SKM-1 (cell line): ENCODE data around the gene PLPP3.

Experiments used
- DNase-seq: peaks from one replicate; lab custom pipeline; 2025; ENCODE audit not compliant: unreplicated experiment; lab: John Stamatoyannopoulos, UW

The PLPP3 gene

DNA sequence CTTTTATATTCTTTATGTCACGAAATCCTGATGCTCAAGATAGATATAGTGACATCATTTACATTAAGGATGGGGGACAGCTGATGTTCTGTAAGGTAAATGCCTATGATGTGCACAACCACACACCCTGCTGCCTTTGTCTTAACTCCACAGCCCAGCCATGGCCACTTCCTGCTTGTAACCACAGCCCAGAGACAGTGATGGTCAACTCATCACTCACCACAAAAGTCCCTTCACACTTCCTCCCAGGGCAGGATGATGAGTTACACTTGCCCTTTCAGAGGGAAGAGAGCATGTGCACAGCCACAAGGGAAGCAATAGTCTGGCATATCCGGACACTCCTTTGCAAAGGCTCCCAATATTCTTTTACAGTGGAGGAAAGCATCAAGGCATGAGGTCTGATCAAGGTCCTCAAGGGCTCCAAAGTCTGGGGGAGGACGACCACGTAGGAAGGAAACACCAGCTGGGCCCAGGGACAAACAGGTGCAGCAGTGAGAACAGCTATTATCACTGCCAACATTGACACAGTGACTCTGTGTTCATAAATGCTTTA, 53.8 kb downstream of the PLPP3 start:
- peak; percentile 70 for DNase-seq

DNA sequence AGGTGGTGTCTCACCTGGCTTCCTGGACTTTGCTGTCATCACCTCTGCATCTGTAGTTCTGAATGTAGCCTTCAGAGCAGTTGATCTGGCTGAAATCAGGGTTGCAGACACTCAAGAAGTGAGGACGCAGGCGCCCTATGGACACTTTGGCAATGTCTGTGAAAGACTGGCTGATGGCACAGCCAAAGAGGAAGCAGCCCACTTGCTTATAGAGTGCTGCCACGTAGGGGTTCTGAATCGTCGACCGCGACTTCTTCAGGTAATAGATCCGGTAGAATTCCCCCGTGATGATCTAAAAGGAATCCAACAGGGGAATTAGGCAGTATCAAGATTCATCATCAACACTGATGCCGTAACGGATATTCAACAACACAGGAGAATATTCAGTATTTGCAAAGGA, 55.1 kb downstream of the PLPP3 start:
- DNase-seq, result no peak

DNA sequence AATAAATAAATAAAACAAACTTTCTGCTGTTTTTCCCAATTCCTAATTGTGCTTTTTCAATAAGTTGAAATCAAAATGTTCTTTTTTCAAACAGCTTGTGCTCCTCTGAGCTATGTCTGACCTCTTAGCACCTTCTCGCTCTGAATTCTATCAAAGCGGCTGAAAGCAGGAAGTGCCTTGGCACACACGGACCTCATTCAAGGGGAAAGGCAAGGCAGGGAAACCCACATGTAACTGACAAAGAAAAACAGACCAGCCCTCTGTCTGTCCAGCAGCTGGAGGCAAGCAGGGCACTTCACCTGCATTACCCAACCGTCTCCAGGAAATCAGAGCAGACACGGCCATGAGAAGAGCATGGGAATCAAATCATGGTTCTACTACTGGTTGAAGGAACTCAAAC, 56.7 kb downstream of the PLPP3 start:
- DNase-seq, result no peak

DNA sequence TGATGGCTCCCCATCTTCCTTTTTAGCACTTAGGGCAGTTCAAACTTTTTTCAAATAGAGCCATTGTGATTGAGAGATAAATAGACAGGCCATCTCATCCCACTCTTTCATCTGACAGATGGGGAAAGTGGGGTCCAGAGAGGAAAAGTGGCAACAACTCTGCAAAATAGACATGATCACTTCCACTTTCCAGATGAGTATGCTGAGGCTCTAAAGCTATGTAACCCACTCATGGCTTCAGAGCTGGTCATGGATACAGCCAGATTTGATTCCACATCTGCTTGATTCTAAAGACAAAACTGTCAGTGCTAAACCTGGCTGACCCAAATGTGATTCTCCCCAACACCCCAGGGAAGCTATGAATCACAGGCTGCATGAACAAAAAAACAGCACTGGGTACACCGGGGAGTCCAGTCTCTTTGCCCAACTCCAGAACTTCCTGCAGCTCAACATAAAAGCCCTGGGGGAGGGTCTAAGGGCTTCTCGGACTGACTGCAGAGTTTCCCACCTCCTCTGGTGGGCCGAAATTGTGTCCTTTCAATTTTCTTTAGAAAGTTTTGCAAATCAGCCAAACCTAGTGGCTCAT, 59.3 kb downstream of the PLPP3 start:
- DNase-seq, result no peak

DNA sequence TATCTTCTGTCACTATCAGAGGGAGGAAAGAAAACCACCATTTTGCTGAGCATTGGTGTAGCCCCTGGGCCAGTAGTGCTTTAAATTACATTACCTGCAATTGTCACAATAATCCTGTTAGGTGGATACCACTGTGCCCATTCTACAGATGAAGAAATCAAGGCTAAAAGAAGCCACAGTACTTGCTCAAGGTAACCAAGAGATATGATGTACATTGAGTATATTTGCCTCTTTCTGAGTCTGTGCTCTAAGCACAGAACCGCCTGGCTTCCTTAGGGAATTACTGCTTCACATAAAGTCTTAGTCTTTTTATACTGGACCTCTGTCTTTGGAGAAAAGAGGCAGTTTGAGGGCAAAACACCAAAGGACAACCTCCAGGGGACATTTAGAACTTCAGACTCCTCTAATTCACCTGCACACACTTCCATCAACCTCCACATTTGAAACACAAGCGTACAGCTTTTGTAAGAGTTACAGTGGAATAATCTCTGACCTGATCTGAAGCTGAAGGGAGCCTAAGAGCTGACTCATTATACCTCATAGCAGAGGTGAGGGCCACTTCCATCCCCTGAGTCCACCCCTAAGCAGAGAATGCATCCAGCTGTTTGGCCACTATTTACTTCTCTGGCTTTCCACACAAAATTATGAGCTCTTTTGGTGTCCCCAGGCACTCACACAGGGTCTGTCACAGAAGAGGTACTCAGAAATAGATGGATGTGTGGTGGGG, 61.8 kb downstream of the PLPP3 start:
- no peak for DNase-seq

DNA sequence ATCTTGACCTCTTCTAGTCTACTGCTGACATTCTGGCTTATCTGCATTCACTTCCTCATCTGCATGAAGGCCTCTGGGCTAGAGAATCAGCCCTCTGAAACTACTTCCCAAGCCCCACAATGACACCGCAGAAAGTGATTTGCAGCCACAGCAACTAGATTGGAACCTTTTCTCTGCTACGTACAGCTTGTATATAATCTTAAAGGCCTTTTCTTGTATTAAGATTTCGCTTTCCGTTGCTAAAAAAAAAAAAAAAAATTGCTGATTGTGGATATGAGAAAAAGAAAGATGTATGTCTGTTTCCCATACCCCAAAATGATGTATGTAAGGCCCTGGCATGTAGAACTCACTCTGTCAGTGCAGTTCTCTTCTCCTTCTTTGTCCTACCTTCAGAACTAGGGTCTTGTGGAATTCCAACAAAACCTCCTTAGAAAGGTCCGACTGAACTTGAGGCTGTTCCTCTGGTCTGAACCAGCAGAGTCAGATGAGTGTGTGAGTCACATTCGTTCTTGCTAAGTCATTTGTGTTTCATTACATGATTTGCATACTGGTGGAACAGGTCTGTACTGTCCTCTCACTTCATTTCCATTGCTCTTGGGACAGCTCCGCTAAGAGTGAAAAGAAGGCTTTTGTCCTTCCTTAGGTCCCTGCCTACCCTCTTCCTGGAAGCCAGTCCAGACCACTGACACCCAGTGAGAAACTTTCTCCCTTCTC, 62.7 kb downstream of the PLPP3 start:
- peak; percentile 59 for DNase-seq

DNA sequence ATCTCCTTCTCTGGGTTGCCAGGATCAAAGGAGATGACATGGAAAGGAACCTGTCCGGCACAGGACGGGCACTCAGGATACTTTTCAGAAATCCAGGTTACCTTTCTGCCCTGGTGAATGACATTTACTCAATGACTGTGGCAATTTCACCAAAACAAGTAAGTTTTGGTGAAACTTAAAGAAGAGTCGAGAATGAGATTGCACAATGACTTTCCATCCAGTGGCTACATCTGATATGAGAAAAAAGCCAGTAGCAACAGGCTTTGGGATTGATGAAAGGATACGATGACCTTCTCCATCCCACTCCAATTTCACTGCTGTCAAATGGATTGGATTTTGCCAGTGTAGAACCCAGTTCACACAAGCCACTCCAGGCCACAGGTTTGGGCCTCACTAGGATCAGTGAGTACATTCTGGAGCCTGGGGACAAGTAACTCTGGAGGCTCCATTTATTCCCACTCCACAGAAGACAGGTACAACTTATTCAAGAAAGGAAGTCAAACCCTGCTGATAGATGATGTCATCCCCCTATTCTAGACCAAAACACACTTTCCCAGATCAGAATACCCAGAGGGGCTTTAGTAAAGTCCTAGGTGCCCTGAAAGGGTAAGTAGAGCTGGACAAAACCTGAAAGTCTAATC, 63.3 kb downstream of the PLPP3 start:
- no peak for DNase-seq

DNA sequence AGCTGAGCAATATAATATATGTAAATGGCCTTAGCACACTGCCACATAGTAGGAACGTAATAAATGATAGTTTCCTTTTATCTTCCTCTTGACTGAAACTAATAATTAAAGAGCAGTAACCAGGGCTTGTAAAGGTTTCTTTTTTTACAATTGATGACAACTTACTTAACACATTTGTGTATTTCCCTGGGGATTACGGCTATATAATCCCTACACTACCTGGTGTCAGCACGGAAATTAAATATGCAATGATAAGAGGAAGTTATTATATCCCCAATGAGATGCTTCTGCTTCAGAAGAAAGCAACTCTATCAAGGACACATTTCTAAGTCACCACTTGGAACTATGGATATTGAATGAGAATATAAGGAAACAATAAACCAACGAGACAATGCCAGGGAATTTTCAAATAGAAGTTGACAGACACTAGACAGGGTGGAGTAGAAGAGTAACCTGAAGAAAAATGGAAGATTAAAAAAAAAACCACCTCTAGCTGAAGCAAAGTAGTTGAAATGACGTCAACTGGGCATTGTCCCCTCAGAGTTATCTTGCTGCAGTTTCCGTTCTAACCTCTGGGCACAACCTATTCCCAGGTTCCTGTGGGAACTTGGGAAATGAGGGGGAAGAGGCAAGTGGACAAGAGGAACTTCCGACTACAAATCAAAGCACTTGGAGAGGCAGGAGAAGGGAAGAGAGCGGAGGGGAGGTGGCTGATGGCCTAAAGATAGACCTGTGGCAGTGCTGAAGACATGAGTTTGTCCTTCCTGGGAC, 66.5 kb downstream of the PLPP3 start:
- DNase-seq, result no peak

DNA sequence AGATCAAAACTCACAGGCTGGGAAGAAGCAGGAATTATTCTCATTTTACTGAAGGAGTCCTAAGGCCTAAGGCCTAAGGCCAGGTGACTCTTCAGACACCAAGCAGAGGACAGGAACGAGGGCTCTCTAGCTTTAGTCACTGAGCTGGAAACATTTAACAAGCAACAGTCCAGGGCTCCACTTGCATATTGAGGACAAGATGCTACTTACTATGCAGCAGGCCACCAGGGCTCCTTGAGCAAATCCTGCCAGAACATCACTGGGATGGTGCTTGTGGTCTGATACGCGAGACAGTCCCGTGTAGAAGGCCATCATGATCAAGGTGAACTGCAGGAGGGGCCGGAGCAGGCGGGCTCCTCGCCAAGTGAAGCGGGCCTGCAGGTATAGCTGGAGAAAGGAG, 67.6 kb downstream of the PLPP3 start:
- DNase-seq, result no peak

DNA sequence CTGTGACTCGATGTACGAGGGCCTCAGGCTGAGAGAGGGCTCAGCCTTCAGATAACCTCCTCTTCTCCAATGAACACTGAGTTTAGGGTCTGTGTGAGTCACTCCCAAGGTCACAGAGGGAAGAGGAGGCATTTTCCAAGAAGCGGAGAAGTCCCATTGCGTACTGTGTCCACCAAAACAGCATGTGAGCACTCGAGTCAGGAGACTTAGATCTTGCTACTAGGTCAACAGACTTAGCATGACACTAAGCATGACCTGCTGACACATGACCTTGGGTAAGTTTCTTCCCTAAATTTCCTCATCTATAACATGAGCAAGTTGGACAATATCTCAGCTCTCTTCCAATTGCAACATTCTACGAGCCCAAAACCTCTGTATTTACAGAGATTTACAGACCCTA, 68.0 kb downstream of the PLPP3 start:
- no peak for DNase-seq

DNA sequence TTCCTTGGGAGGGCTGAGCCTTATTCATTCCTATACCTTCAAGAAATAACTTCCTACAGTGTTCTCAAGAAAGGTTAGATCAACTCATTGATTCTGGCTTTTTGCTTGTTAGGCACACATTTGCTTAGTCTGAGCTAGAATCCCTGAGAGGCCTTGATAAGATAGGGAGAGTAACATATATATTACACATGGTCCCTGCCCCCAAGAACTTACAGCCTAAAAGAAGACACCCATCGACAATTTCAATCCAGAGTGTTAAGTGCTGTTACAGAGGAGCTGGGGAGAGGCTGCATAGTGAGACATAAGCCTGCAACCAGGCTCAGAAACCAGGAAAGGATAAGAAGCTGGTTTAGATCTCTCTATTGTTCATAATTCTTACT, 68.7 kb downstream of the PLPP3 start:
- DNase-seq, result no peak

DNA sequence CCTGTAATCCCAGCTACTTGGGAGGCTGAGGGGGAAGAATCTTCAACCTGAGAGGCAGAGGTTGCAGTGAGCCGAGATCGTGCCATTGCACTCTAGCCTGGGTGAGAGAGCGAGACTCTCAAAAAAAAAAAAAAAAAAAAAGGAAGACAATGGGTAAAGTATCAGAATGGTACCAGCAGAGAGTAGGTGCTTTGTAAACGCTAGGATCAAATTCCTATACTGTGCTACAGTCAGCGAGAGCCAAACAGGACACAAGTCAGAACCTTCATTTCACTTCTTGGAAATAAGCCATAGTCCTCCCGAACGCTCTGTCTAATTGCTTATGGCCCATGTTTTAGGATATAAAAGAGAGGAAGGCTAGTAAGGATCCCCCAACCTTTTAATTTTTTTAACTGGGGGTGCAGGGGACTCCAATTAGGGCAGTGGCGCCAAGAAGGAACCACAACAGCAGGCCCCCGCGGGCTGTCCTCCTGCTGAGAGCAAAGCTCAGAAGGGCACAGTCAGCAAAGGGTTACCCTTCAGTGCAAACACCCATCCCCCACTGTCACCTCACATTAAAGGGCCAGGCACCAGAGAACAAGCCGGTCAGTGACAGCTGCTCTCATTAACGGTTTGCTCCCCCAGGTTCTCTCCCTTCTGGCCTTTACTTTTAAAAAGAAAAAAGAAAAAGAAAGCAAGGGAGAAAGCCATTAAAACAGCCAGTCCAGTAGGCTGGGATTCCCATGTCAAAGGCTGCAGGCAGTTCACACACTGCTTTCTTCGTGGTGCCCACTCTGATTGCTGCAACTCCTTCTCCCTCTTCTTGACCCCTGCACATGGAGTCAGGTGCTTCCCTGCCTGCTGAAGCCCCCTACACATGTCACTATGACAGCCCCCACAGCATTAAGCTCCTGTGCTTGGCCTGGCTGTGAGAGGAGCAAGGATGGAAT, 69.4 kb downstream of the PLPP3 start:
- no peak for DNase-seq

DNA sequence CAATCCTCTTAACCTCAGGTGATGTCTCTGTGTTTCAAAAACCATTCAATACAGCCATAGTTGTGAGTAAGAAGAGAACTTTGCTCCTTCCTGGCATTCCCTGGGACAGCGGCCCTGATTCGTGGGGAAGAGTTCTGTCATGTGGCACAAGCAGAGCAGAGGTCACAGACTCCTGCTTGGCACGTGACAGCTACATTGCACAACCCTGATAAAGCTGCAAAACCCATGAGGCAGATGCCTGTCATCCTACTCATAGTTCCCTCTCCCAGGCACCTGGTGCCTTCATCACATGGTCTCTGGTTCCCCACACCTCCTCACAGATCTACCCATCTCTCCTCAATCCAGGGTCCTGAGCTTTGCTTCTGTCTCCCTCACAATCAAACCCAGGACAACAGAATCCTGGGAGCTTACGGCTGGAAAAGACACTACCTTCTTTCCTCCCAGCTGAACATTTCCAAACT, 70.8 kb downstream of the PLPP3 start:
- DNase-seq, result no peak

DNA sequence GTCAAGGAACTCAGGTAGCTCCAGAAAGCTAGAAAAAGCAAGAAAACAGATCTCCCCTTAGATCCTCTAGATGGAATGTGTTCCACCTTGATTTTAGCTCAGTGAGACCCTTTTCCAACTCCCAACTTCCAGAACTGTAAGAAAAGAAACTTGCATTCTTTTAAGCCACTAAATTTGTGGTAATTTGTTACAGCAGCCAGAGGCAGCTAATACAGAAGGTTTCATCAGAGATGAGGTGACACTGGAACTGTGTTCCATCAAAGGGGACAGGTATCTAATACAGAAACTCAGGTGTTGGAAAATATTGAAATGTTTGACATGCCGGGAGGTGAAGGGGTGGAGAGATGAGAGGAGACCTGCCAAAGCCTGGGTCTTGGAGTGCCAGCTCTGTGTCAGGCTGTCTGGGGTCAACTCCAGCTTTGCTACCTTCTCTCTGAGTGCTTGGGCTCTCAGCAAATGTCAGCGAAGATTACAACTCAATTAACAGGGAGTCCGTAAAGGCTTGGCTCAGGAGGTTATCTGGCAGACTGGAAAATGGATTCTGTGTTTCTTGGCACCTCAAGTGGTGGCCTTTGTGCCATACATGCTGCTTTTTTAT, 71.3 kb downstream of the PLPP3 start:
- DNase-seq, result no peak

DNA sequence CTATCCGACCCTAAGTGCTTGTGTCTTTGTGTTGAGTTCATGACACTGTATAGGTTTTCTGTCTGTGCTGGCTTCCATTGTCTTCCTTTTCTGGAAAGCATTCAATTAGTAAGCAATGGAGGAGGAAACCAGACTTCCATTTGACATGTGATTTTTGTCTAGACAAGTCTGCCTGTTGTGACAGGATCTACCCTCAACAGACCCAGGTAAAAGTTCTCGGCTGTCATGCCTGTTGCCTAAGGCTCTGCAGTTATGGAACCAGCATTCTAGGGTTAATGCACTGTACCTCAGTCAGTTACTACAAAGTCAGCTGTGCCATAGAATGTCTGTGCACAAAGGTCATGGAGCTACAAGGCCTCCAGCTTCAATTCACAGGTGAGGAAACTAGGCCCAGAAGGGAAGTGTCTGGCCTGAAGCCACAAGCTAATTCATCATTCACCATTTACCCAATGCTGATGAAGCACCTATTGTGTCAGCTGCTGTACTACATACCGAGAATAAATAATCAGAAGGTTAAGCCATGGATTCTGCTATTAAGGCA, 72.3 kb downstream of the PLPP3 start:
- DNase-seq, result no peak

DNA sequence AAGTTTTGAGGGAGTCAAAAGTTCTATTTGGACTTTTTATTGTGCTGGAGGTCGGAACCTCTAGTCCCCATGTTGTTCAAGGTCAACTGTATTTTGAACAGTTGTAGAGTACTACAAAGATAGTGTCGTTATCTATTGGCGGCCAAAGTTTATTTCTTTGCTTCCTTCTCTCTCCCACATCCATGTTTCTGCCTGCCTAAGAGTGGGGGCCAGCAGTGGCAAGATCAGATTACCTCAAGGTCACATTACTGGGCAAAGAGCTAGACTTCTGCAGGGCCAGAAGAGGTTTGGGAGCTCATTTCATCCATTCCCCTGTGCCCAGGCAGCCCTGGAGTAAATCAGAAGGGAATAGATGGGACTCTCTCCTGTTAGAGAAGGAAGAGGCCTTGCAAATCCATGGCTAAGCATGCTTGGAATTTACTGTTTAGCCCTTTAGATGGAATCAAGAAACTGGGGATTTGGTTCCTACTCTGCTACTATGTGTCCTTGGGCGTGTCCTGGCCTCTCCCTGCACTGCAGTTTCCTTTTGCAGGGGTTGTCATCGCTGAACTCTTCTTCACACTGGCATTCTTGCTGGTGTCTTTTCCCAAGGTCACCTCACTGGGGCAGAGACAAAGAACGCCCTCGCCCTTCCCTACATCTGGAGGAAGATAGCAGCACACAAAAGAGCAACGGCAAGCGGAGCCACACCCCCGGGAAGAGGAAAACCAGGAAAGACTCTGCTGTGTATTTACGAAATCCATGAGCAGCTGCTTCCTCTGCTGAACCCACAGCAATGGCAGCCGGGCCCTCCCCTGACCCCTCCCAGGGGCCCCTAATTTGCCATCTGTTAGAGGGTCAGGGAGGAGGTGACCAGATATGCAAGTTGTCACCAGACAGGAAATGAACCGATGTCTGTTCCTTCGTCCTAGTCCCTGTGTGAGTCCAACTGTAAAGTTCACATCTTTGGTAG, 73.3 kb downstream of the PLPP3 start:
- DNase-seq, result peak; percentile 32

DNA sequence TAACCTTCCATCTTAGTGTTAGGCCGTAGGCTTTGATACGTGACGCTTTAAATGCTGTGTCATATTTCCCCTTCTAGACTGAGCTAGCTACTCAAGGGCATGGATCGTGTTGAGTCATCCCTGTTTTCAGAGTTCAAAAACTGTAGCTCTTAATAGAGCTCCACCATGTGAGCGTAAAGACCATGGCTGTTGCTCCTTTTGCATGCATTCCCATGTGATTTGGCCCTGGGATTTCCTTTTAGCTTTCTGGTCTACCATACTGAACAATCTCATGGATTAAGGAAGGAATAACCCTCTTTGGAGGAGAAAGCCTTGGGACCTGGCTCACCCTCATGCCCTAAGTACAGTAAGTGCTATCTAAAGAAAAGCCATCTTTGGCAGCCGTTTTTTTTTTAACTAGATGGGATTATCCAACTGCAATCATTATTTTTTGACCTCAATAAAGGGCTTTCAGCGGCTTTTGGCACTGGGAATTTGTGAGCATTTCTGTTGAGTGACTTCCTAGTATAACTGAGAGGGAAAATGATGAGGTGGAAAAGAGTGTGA, 76.6 kb downstream of the PLPP3 start:
- DNase-seq, result no peak

DNA sequence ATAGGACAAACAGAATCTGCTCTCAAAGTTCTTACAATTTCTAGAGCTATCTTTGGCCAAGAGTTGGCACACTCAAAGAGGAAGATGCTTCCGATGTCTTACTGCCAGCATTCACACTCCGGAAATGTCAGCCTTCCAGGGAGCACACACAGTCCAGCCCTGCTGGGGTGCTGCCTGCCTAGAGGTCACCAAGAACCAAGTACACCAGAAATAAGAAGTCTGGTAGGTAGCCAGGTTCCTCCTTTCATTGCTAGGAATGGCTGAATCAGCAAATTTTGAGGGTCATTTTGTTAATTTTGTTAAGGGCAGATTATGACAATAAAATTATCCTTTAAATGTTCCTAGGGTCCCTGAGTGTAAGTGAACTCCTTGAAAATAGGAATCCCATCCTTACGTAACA, 77.5 kb downstream of the PLPP3 start:
- DNase-seq, result no peak
